ENCODE measurements around the gene P2RX1.

Gene P2RX1

DNA sequence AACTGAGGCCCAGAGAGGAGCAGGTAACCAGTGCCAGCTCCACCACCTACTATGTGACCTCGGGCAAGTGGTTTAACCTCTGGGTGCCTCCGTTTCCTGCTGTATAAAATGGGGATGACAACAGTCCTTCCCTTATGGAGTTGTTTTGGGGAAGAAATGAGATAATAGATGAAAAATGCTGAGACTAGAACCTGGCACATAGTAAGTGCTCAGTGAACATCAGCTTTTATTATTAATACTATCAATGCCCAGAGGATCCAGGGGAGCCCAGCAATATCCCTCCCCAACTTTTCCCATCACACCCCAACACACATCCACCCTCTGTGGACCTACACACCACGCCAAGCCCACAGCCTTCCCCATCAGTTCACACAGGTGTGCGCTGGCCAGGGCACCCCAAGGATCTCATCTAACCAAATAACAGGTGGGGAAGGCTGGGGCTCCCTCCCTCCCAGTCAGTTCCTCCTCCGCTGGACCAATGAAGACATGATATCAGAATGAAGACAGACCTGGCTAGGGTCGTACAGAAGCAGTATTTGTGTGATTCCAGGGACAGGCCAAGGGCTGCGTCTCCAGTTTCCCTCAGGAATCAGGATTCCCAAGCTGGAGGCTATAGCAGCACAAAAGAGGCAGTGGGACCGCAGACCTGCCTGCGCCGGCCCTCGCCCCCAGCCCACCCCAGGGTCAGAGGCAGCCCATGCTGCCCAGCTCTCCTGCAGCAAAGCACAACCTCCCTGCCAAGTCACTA lies 46.1 kb upstream of the P2RX1 start:
- DNase-seq (ENCODE audit: low read depth) = no peak
- TF ChIP-seq MYC (IDR thresholded peaks at IDR 0.05; ENCODE audit: low read depth, low read length) (no peak), POLR2A (IDR thresholded peaks at IDR 0.05; ENCODE audit: extremely low read depth, insufficient read length) (no peak), MAX (IDR thresholded peaks at IDR 0.05; ENCODE audit: low read depth, low read length) (no peak), CTCF (IDR thresholded peaks at IDR 0.05; ENCODE audit: low read depth, low read length) (no peak)
- peak overlapping the region; percentile 85 for H3K4me3 ChIP-seq (ENCODE audit: low read depth, low read length)

DNA sequence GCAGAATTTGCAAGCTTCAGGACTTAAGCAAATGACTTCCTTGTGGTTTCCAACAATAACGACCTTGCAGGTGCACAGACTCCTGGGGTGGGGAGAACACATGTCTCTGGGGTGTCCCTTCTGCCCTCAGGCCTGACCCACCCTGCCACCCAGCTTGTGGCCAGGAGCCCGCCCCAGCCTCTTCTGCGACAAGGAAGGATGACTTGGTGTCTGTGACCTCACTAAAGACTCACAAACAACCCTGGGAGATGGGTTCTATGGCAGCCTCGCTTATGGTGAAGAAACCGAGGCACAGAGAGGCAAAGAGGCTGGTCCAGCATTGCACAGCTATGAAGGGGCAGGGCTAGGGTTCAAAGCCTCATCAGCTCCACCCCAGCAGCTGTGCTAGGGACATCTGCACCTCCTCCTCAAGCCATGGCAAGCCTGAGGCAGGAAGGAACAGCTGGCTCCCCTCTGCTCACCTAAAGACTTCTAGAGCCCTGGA lies 45.3 kb upstream of the P2RX1 start:
- H3K4me3 ChIP-seq (ENCODE audit: low read depth, low read length) = peak overlapping the region; percentile 85
- TF ChIP-seq CTCF (IDR thresholded peaks at IDR 0.05; ENCODE audit: low read depth, low read length) = no peak
- TF ChIP-seq POLR2A (IDR thresholded peaks at IDR 0.05; ENCODE audit: extremely low read depth, insufficient read length) = no peak
- TF ChIP-seq MYC (IDR thresholded peaks at IDR 0.05; ENCODE audit: low read depth, low read length) = no peak
- no peak for TF ChIP-seq MAX (IDR thresholded peaks at IDR 0.05; ENCODE audit: low read depth, low read length)

GRCh38 chr17:3960764-3961163 lies 44.5 kb upstream of the P2RX1 start:
- DNase-seq (ENCODE audit: low read depth) = no peak
- H3K4me3 ChIP-seq (ENCODE audit: low read depth, low read length) = no peak overlapping the region
- TF ChIP-seq MYC (IDR thresholded peaks at IDR 0.05; ENCODE audit: low read depth, low read length) = no peak
- TF ChIP-seq MAX (IDR thresholded peaks at IDR 0.05; ENCODE audit: low read depth, low read length) = no peak
- TF ChIP-seq CTCF (IDR thresholded peaks at IDR 0.05; ENCODE audit: low read depth, low read length) = no peak
- TF ChIP-seq POLR2A (IDR thresholded peaks at IDR 0.05; ENCODE audit: extremely low read depth, insufficient read length) = no peak

More for the DNA sequence above, 45.3 kb upstream of the P2RX1 start:
- peak; percentile 65 for DNase-seq (ENCODE audit: low read depth)

GRCh38 chr17:3959921-3960601 lies 43.8 kb upstream of the P2RX1 start:
- TF ChIP-seq MYC (IDR thresholded peaks at IDR 0.05; ENCODE audit: low read depth, low read length) = no peak
- TF ChIP-seq MAX (IDR thresholded peaks at IDR 0.05; ENCODE audit: low read depth, low read length) = no peak
- no peak for TF ChIP-seq CTCF (IDR thresholded peaks at IDR 0.05; ENCODE audit: low read depth, low read length)
- no peak for TF ChIP-seq POLR2A (IDR thresholded peaks at IDR 0.05; ENCODE audit: extremely low read depth, insufficient read length)
- no peak overlapping the region for H3K4me3 ChIP-seq (ENCODE audit: low read depth, low read length)
- DNase-seq (ENCODE audit: low read depth) = no peak

DNA sequence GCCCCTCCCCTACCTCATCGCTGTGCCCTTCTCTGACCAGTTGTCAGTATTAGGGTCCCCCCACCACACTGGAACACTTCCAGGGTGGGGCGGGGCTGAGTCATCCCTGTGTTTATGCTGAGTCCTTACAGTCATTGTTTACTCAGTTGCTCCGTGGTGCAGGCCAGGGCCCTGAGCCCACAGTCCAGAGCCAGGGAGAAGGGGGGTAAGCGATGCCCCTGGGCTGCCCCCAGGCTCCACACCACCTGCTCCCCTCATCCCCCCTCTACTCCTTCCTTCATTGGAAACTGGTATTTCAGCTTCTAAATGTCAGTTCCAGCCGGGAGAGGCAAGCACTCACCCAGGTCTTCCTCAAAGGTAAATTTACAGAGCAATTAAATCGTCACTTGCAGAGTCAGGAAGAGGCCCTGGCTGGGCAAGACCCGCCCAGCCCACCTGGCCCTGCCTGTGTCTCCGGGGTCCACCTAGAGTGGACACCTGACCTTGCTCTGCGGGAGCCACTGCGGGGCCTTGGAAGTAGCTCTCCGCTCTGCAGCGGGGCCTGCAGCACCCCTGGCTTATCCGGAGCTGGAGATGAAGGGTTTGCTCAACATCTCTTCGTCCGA lies 43.1 kb upstream of the P2RX1 start:
- TF ChIP-seq CTCF (IDR thresholded peaks at IDR 0.05; ENCODE audit: low read depth, low read length) (no peak), MAX (IDR thresholded peaks at IDR 0.05; ENCODE audit: low read depth, low read length) (no peak), POLR2A (IDR thresholded peaks at IDR 0.05; ENCODE audit: extremely low read depth, insufficient read length) (no peak), MYC (IDR thresholded peaks at IDR 0.05; ENCODE audit: low read depth, low read length) (no peak)
- H3K4me3 ChIP-seq (ENCODE audit: low read depth, low read length) = no peak overlapping the region
- no peak for DNase-seq (ENCODE audit: low read depth)
